GM21529 (cell line): Measurements from ENCODE around the gene GNPDA1.
"Not testable (repeated sequence)": the region's sequence is repeated elsewhere in the genome, so short reads cannot be mapped to it uniquely, and the experiment has no call there.

Source experiments
- ATAC-seq: cut with Tn5 transposase; IDR thresholded peaks from one replicate; pipeline ENCODE4 v1.9.1; 2021; ENCODE audit not compliant: unreplicated experiment

Gene GNPDA1

GRCh38 chr5:142012792-142013388 lies at the start of gene GNPDA1:
Gene GNPDA1 (minus strand): TSS chr5:142013027. CDS start chr5:142012035, 992 bp downstream.
- ATAC-seq, result peak; percentile 56

- ATAC-seq, result no peak
Measured at GRCh38 chr5:142059304-142059940, 46.6 kb upstream of the GNPDA1 start.

- no peak for ATAC-seq
Measured at GRCh38 chr5:142057697-142058056, 44.9 kb upstream of the GNPDA1 start.

- no peak for ATAC-seq
Measured at GRCh38 chr5:142056816-142057696, 44.2 kb upstream of the GNPDA1 start.

GRCh38 chr5:142055301-142055700 lies 42.5 kb upstream of the GNPDA1 start:
- no peak for ATAC-seq

- no peak for ATAC-seq
Measured at GRCh38 chr5:142053426-142054151, 40.8 kb upstream of the GNPDA1 start.

GRCh38 chr5:142052026-142052425 lies 39.2 kb upstream of the GNPDA1 start:
- not testable (repeated sequence) for ATAC-seq

- ATAC-seq, result no peak
Measured at GRCh38 chr5:142048272-142048671, 35.4 kb upstream of the GNPDA1 start.

- no peak for ATAC-seq
Measured at GRCh38 chr5:142046191-142046590, 33.4 kb upstream of the GNPDA1 start.

- not testable (repeated sequence) for ATAC-seq
Measured at GRCh38 chr5:142040881-142041280, 28.1 kb upstream of the GNPDA1 start.

- no peak for ATAC-seq
Measured at GRCh38 chr5:142040285-142040684, 27.5 kb upstream of the GNPDA1 start.

- no peak for ATAC-seq
Measured at GRCh38 chr5:142038735-142039134, 25.9 kb upstream of the GNPDA1 start.

GRCh38 chr5:142037599-142037998 lies 24.8 kb upstream of the GNPDA1 start:
- ATAC-seq, result not testable (repeated sequence)

GRCh38 chr5:142036918-142037317 lies 24.1 kb upstream of the GNPDA1 start:
- ATAC-seq, result no peak

- no peak for ATAC-seq
Measured at GRCh38 chr5:142034994-142035393, 22.2 kb upstream of the GNPDA1 start.

GRCh38 chr5:142033632-142034567 lies 21.1 kb upstream of the GNPDA1 start:
- ATAC-seq, result not testable (repeated sequence)

GRCh38 chr5:142032747-142033631 lies 20.2 kb upstream of the GNPDA1 start:
- no peak for ATAC-seq

- no peak for ATAC-seq
Measured at GRCh38 chr5:142032150-142032549, 19.3 kb upstream of the GNPDA1 start.

GRCh38 chr5:142025637-142026036 lies 12.8 kb upstream of the GNPDA1 start:
- ATAC-seq, result no peak
